ENCODE results near the gene NDUFA13. TPM values are rescaled to one million over a fixed set of nuclear protein-coding genes. Genes with fewer than 3 reads are reported as not detected.
A peak's percentile ranks its signal among the peaks of the same experiment; 100 is the strongest.

The NDUFA13 gene
- total RNA-seq, 4 donors from 2014 or later: 31.4 to 179 (median 108) TPM

GRCh38 chr19:19558055-19558454, 42.0 kb downstream of the NDUFA13 start:
- H3K4me3 ChIP-seq (ENCODE audit: low read depth, poor library complexity, severe bottlenecking): no peak overlapping the region
- DNase-seq (ENCODE audit: low spot score in 2 of 2): no peak
- TF ChIP-seq POLR2A (IDR thresholded peaks at IDR 0.05) (no peak), CTCF (IDR thresholded peaks at IDR 0.05) (no peak)
- intact Hi-C loops (cut with DNase I; ENCODE audit: low total_unique reads): no loop called here
- 81 to 85% methylated on average over 10 to 15 of the region's 15 CpGs for WGBS, 2 donors

GRCh38 chr19:19558636-19559035, 42.6 kb downstream of the NDUFA13 start:
- TF ChIP-seq POLR2A (IDR thresholded peaks at IDR 0.05): no peak
- TF ChIP-seq CTCF (IDR thresholded peaks at IDR 0.05): no peak
- no peak overlapping the region for H3K4me3 ChIP-seq (ENCODE audit: low read depth, poor library complexity, severe bottlenecking)
- intact Hi-C loops (cut with DNase I; ENCODE audit: low total_unique reads): no loop called here
- DNase-seq (ENCODE audit: low spot score in 2 of 2): no peak
- whole genome bisulfite sequencing, 2 donors: 92 to 95% methylated on average over 16 of the region's 16 CpGs

GRCh38 chr19:19559931-19560330, 43.9 kb downstream of the NDUFA13 start:
- no peak for TF ChIP-seq POLR2A (IDR thresholded peaks at IDR 0.05)
- H3K4me3 ChIP-seq (ENCODE audit: low read depth, poor library complexity, severe bottlenecking): no peak overlapping the region
- DNase-seq (ENCODE audit: low spot score in 2 of 2): no peak
- WGBS, 2 donors: 59 to 60% methylated on average over 4 of the region's 4 CpGs
- intact Hi-C loops (cut with DNase I; ENCODE audit: low total_unique reads): no loop called here

GRCh38 chr19:19561946-19562664, 46.1 kb downstream of the NDUFA13 start:
- no peak overlapping the region for H3K4me3 ChIP-seq (ENCODE audit: low read depth, poor library complexity, severe bottlenecking)
- peak in 1 of 2 donors; percentile 81 for DNase-seq (ENCODE audit: low spot score in 2 of 2)
- 87 to 88% methylated on average over 22 to 24 of the region's 26 CpGs for WGBS, 2 donors
- intact Hi-C loops (cut with DNase I; ENCODE audit: low total_unique reads): no loop called here
- TF ChIP-seq POLR2A (IDR thresholded peaks at IDR 0.05) (no peak), CTCF (IDR thresholded peaks at IDR 0.05) (no peak)

GRCh38 chr19:19562665-19563347, 46.8 kb downstream of the NDUFA13 start:
- intact Hi-C loops (cut with DNase I; ENCODE audit: low total_unique reads): no loop called here
- no peak overlapping the region for H3K4me3 ChIP-seq (ENCODE audit: low read depth, poor library complexity, severe bottlenecking)
- 81 to 88% methylated on average over 15 to 16 of the region's 17 CpGs for WGBS, 2 donors
- TF ChIP-seq CTCF (IDR thresholded peaks at IDR 0.05): no peak
- no peak for TF ChIP-seq POLR2A (IDR thresholded peaks at IDR 0.05)
- DNase-seq (ENCODE audit: low spot score in 2 of 2): peak in 1 of 2 donors; percentile 80

- intact Hi-C loops (cut with DNase I; ENCODE audit: low total_unique reads): no loop called here
- TF ChIP-seq POLR2A (IDR thresholded peaks at IDR 0.05): no peak
- TF ChIP-seq CTCF (IDR thresholded peaks at IDR 0.05): no peak
- peak in 1 of 2 donors; percentile 83 for DNase-seq (ENCODE audit: low spot score in 2 of 2)
- H3K4me3 ChIP-seq (ENCODE audit: low read depth, poor library complexity, severe bottlenecking): no peak overlapping the region
- 92 to 94% methylated on average over 14 to 17 of the region's 17 CpGs for WGBS, 2 donors
Observed at GRCh38 chr19:19563348-19563848, 47.4 kb downstream of the NDUFA13 start.
